ENCODE results near the gene ZNF516. TPM values are rescaled to one million over a fixed set of nuclear protein-coding genes. Genes with fewer than 3 reads are reported as not detected.

ZNF516 gene
- total RNA-seq, 6 donors from 2014 or later, result 21.9 to 44.3 (median 36.5) TPM

GRCh38 chr18:76365561-76365960 is 129.5 kb downstream of the ZNF516 start:
- no peak overlapping the region for H3K27ac ChIP-seq
- no peaks in the 10 kb centered on the region for H3K27me3 ChIP-seq
- peaks cover 0 to 32% (median 18%) of the 10 kb centered on the region in 4 donors for H3K36me3 ChIP-seq
- no peaks in the 10 kb centered on the region for H3K4me1 ChIP-seq
- no peak for TF ChIP-seq POLR2AphosphoS5 (IDR thresholded peaks at IDR 0.05)
- TF ChIP-seq EP300 (IDR thresholded peaks at IDR 0.05), result no peak
- TF ChIP-seq CTCF (IDR thresholded peaks at IDR 0.05), result no peak
- TF ChIP-seq POLR2A (IDR thresholded peaks at IDR 0.05), result no peak
- DNase-seq (no peak), ATAC-seq (ENCODE audit: low FRiP score in 2 of 2) (no peak)
- H3K9me3 ChIP-seq, result no peaks in the 10 kb centered on the region
- no peak overlapping the region for H3K4me3 ChIP-seq
- 93 to 94% methylated on average over 10 of the region's 10 CpGs for WGBS, 2 donors

- 88 to 93% methylated on average over 14 of the region's 14 CpGs for WGBS, 2 donors
- H3K27ac ChIP-seq, result no peak overlapping the region
- H3K9me3 ChIP-seq, result no peaks in the 10 kb centered on the region
- ATAC-seq (ENCODE audit: low FRiP score in 2 of 2) (no peak), DNase-seq (no peak)
- H3K4me3 ChIP-seq, result no peak overlapping the region
- H3K27me3 ChIP-seq, result no peaks in the 10 kb centered on the region
- H3K4me1 ChIP-seq, result no peaks in the 10 kb centered on the region
- TF ChIP-seq EP300 (IDR thresholded peaks at IDR 0.05) (no peak), POLR2AphosphoS5 (IDR thresholded peaks at IDR 0.05) (no peak), POLR2A (IDR thresholded peaks at IDR 0.05) (no peak), CTCF (IDR thresholded peaks at IDR 0.05) (no peak)
- H3K36me3 ChIP-seq, result peaks cover 0 to 22% (median 10%) of the 10 kb centered on the region in 4 donors
Observed at GRCh38 chr18:76364282-76365259, 130.5 kb downstream of the ZNF516 start.

- H3K4me1 ChIP-seq, result no peaks in the 10 kb centered on the region
- H3K4me3 ChIP-seq, result no peak overlapping the region
- H3K9me3 ChIP-seq, result no peaks in the 10 kb centered on the region
- H3K36me3 ChIP-seq, result peaks cover 0 to 27% (median 10%) of the 10 kb centered on the region in 4 donors
- TF ChIP-seq CTCF (IDR thresholded peaks at IDR 0.05) (no peak), POLR2A (IDR thresholded peaks at IDR 0.05) (no peak), EP300 (IDR thresholded peaks at IDR 0.05) (no peak), POLR2AphosphoS5 (IDR thresholded peaks at IDR 0.05) (no peak)
- no peak for DNase-seq
- H3K27ac ChIP-seq, result no peak overlapping the region
- 81 to 89% methylated on average over 12 of the region's 12 CpGs for WGBS, 2 donors
- ATAC-seq (ENCODE audit: low FRiP score in 2 of 2), result no peak
- no peaks in the 10 kb centered on the region for H3K27me3 ChIP-seq
Observed at GRCh38 chr18:76363436-76364120, 131.5 kb downstream of the ZNF516 start.

GRCh38 chr18:76362676-76363075 is 132.4 kb downstream of the ZNF516 start:
- Histone ChIP-seq H3K36me3 (peaks cover 0 to 28% (median 14%) of the 10 kb centered on the region in 4 donors), H3K9me3 (no peaks in the 10 kb centered on the region), H3K27me3 (no peaks in the 10 kb centered on the region), H3K4me1 (no peaks in the 10 kb centered on the region), H3K4me3 (no peak overlapping the region), H3K27ac (no peak overlapping the region)
- no peak for ATAC-seq (ENCODE audit: low FRiP score in 2 of 2)
- 89 to 92% methylated on average over 7 of the region's 7 CpGs for WGBS, 2 donors
- no peak for DNase-seq
- no peak for TF ChIP-seq POLR2AphosphoS5 (IDR thresholded peaks at IDR 0.05)
- no peak for TF ChIP-seq EP300 (IDR thresholded peaks at IDR 0.05)
- TF ChIP-seq CTCF (IDR thresholded peaks at IDR 0.05), result no peak
- no peak for TF ChIP-seq POLR2A (IDR thresholded peaks at IDR 0.05)
